Peyer's patch (tissue), 4 donors: ENCODE results near the gene ZNF879. TPM values are rescaled to one million over a fixed set of nuclear protein-coding genes. Genes with fewer than 3 reads are reported as not detected.

Experiments used
- DNase-seq, 3 donors: peaks; one replicate each; pipeline ENCODE4 v3.0.0-alpha.2; 2017 to 2019
- H3K27ac ChIP-seq, 4 donors: fragments of 200-600 bp; sonication (generic); one replicate each; pipeline ENCODE4 v1.5.1; 2016 to 2019
- H3K27me3 ChIP-seq, 2 donors: fragments of 200-600 bp; sonication (generic); one replicate each; pipeline ENCODE4 v1.5.1; 2019
- H3K36me3 ChIP-seq, 3 donors: fragments of 200-600 bp; sonication (generic); one replicate each; pipeline ENCODE4 v1.5.1; 2016 to 2019
- H3K4me1 ChIP-seq, 4 donors: fragments of 200-600 bp; sonication (generic); one replicate each; pipeline ENCODE4 v1.5.1; 2016 to 2019
- H3K4me3 ChIP-seq, 4 donors: fragments of 200-600 bp; sonication (generic); 1 replicate in 3 of 4; 2 replicates in 1 of 4; pipeline ENCODE4 v1.5.1; 2016 to 2019; ENCODE audit warnings: mild to moderate bottlenecking in 1 of 4
- H3K9me3 ChIP-seq, 4 donors: fragments of 200-600 bp; sonication (generic); one replicate each; pipeline ENCODE4 v1.5.1; 2016 to 2019; ENCODE audit warnings: mild to moderate bottlenecking in 1 of 4
- POLR2A ChIP-seq, 2 donors: fragments of 450-650 bp; IDR thresholded peaks; one replicate each; pipeline ENCODE4 v1.5.1; 2017; ENCODE audit warnings: antibody characterized with exemption in 2 of 2, mild to moderate bottlenecking in 2 of 2, moderate library complexity in 2 of 2
- total RNA-seq, 4 donors: library from RNA; depleted of rRNA; stranded (reverse); fragments of >200 nt; gene quantifications; one replicate each; pipeline ENCODE4 v1.1.0, GENCODE V29; 2016
- TF ChIP-seq, protein P1 (sequence below), 6 experiments: fragments of 450-650 bp in 4 of 6; fragments of 200-600 bp in 2 of 6; sonication (generic) in 1 of 6; IDR thresholded peaks; one replicate each; pipeline ENCODE4 v1.5.1; 2017 to 2019; ENCODE audit warnings: antibody characterized with exemption in 6 of 6, mild to moderate bottlenecking in 3 of 6, moderate library complexity in 1 of 6

Gene ZNF879
- total RNA-seq, 4 donors from 2014 or later, result 3.2 to 28.1 (median 6.2) TPM

DNA sequence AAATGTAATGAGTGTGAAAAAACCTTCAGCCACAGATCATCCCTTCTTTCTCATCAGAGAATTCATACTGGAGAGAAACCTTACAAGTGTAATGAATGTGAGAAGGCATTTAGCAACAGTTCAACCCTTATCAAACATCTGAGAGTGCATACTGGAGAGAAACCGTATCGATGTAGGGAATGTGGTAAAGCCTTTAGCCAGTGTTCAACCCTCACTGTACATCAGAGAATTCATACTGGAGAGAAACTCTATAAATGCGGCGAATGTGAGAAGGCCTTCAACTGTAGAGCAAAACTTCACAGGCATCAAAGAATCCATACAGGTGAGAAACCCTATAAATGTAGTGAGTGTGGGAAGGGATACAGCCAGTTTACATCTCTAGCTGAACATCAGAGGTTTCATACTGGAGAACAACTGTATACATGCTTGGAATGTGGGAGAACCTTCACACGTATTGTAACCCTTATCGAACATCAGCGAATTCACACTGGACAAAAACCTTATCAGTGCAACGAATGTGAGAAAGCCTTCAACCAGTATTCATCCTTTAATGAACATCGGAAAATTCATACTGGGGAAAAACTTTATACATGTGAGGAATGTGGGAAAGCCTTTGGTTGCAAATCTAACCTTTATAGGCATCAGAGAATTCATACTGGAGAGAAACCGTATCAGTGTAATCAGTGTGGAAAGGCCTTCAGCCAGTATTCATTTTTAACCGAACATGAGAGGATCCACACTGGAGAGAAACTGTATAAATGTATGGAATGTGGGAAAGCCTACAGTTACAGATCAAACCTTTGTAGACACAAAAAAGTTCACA lies 55.8 kb downstream of the ZNF879 start:
- H3K4me1 ChIP-seq, result no peaks in the 10 kb centered on the region
- TF ChIP-seq POLR2A (IDR thresholded peaks at IDR 0.05), result no peak
- TF ChIP-seq, protein P1, sequence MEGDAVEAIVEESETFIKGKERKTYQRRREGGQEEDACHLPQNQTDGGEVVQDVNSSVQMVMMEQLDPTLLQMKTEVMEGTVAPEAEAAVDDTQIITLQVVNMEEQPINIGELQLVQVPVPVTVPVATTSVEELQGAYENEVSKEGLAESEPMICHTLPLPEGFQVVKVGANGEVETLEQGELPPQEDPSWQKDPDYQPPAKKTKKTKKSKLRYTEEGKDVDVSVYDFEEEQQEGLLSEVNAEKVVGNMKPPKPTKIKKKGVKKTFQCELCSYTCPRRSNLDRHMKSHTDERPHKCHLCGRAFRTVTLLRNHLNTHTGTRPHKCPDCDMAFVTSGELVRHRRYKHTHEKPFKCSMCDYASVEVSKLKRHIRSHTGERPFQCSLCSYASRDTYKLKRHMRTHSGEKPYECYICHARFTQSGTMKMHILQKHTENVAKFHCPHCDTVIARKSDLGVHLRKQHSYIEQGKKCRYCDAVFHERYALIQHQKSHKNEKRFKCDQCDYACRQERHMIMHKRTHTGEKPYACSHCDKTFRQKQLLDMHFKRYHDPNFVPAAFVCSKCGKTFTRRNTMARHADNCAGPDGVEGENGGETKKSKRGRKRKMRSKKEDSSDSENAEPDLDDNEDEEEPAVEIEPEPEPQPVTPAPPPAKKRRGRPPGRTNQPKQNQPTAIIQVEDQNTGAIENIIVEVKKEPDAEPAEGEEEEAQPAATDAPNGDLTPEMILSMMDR (IDR thresholded peaks at IDR 0.05), result no peak
- peaks cover 0 to 97% (median 34%) of the 10 kb centered on the region in 4 donors for H3K9me3 ChIP-seq

DNA sequence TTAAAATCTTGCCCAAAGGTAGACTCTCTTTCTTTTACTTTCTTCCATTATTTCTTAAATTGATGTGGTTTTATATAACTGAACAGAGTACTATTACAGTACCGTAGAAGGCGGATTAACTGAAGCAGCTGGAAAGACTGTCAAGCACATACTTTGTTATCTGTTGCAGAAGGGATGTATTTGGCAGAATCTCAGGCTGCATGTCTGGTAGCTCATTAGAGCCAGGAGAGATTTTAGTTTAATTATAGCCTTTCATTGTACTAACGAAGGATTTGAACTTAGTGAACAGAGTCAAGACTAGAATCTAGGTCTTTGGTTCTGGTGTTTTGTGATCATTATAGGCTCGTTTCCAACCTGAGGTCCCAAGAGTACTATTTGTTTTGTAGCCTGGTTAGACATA lies 57.1 kb downstream of the ZNF879 start:
- Histone ChIP-seq H3K36me3 (peaks cover 0 to 40% (median 0%) of the 10 kb centered on the region in 3 donors), H3K9me3 (peaks cover 0 to 97% (median 33%) of the 10 kb centered on the region in 4 donors), H3K4me3 (no peak overlapping the region), H3K4me1 (no peaks in the 10 kb centered on the region), H3K27me3 (no peaks in the 10 kb centered on the region), H3K27ac (no peak overlapping the region)
- TF ChIP-seq, protein P1 (IDR thresholded peaks at IDR 0.05), result no peak
- no peak for TF ChIP-seq POLR2A (IDR thresholded peaks at IDR 0.05)
- DNase-seq, result no peak

More for the DNA sequence above, 55.8 kb downstream of the ZNF879 start:
- Histone ChIP-seq H3K27me3 (no peaks in the 10 kb centered on the region), H3K36me3 (peaks cover 0 to 43% (median 0%) of the 10 kb centered on the region in 3 donors), H3K4me3 (no peak overlapping the region), H3K27ac (no peak overlapping the region)
- no peak for DNase-seq

Other genes with a start within 250 kb of the ZNF879 start
- gene ZNF354B, start 163.9 kb upstream of the ZNF879 start, total RNA-seq, result 10 to 100 TPM; 10.5 to 38.0 (median 28.4) TPM
- gene ZFP2, start 127.9 kb upstream of the ZNF879 start, total RNA-seq, result 1 to 10 TPM in 1 of 4 donors, under 1 TPM in 2, not detected in 1; 0.70 to 7.4 (median 0.80) TPM
- gene ZNF454, start 82.6 kb upstream of the ZNF879 start, total RNA-seq, result 1 to 10 TPM in 3 of 4 donors, not detected in 1; 1.4 to 9.9 (median 2.1) TPM
- not detected for gene GRM6, start 28.5 kb upstream of the ZNF879 start, total RNA-seq
- gene ZNF354C, start 36.6 kb downstream of the ZNF879 start, total RNA-seq, result 1 to 10 TPM; 2.0 to 5.8 (median 2.7) TPM